Measurements from ENCODE around the gene PDE11A.
"Not testable (repeated sequence)": the region's sequence is repeated elsewhere in the genome, so short reads cannot be mapped to it uniquely, and the experiment has no call there.

PDE11A gene

GRCh38 chr2:178072383-178073301 lies at the start of gene PDE11A:
Gene PDE11A (minus strand): TSS chr2:178072777. CDS start chr2:178072437, 340 bp downstream.
- no peak for DNase-seq

GRCh38 chr2:178119179-178119922 lies 46.8 kb upstream of the PDE11A start:
- no peak for DNase-seq

- DNase-seq: no peak
Measured at GRCh38 chr2:178117725-178118124, 45.1 kb upstream of the PDE11A start.

- no peak for DNase-seq
Measured at GRCh38 chr2:178115271-178115670, 42.7 kb upstream of the PDE11A start.

GRCh38 chr2:178114462-178114861 lies 41.9 kb upstream of the PDE11A start:
- DNase-seq: no peak

GRCh38 chr2:178112202-178113152 lies 39.9 kb upstream of the PDE11A start, which contains the start of gene RBM45:
Gene RBM45 (plus strand): TSS chr2:178112437. CDS start chr2:178112547, 110 bp downstream.
- DNase-seq: peak; percentile 81

GRCh38 chr2:178111743-178112142 lies 39.2 kb upstream of the PDE11A start:
- no peak for DNase-seq

- DNase-seq: no peak
Measured at GRCh38 chr2:178110681-178111080, 38.1 kb upstream of the PDE11A start.

GRCh38 chr2:178109813-178110212 lies 37.2 kb upstream of the PDE11A start:
- DNase-seq: peak; percentile 6

GRCh38 chr2:178108176-178108575 lies 35.6 kb upstream of the PDE11A start:
- DNase-seq: no peak

GRCh38 chr2:178106053-178106452 lies 33.5 kb upstream of the PDE11A start:
- DNase-seq: no peak

GRCh38 chr2:178105566-178105965 lies 33.0 kb upstream of the PDE11A start:
- DNase-seq: no peak

GRCh38 chr2:178101321-178102079 lies 28.9 kb upstream of the PDE11A start:
- no peak for DNase-seq

GRCh38 chr2:178093471-178093870 lies 20.9 kb upstream of the PDE11A start:
- DNase-seq: no peak

GRCh38 chr2:178088774-178089270 lies 16.2 kb upstream of the PDE11A start:
- DNase-seq: no peak

- no peak for DNase-seq
Measured at GRCh38 chr2:178084273-178084672, 11.7 kb upstream of the PDE11A start.

- DNase-seq: no peak
Measured at GRCh38 chr2:178082408-178083045, 9.9 kb upstream of the PDE11A start.

- DNase-seq: not testable (repeated sequence)
Measured at GRCh38 chr2:178079279-178079678, 6.7 kb upstream of the PDE11A start.

- no peak for DNase-seq
Measured at GRCh38 chr2:178076130-178076529, 3.6 kb upstream of the PDE11A start.

GRCh38 chr2:178075006-178075326 lies 2.4 kb upstream of the PDE11A start:
- no peak for DNase-seq

All from GDM1 (cell line).